GM12892 (cell line): ENCODE measurements around the gene STAB2.

Experiments used
- POLR2A ChIP-seq: IDR thresholded peaks from 2 replicates; pipeline ENCODE4 v1.6.1; 2011; ENCODE audit warnings: low read depth, low read length, control low read depth
- POLR2AphosphoS5 ChIP-seq: IDR thresholded peaks from 2 replicates; pipeline ENCODE4 v1.6.1; 2011; ENCODE audit warnings: low read depth, low read length, control low read depth
- TAF1 ChIP-seq: IDR thresholded peaks from 2 replicates; pipeline ENCODE4 v1.6.1; 2011; ENCODE audit warnings: low read depth, mild to moderate bottlenecking, control low read depth, low read length, borderline replicate concordance

DNA sequence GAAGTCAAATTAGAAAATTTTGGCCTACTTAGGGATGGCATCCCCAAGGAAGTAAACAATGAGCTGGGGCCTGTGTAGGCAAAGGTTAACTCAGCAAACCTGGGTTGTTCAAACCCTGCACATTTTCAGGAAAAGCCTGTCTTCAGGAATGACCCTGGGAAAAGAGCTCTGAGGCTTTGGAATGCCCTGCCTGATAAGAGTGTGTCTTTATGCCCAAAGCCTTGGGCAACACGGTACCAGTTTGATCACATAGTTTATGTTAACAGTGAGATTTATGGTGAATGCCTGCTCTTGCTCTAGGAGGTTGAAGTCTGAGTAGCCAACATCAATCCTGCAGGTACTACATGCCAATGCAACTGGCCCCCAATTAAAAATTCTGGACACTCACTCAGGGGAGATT is 28.2 kb upstream of the STAB2 start:
- TF ChIP-seq POLR2A (no peak), TAF1 (no peak), POLR2AphosphoS5 (no peak)
